HG03066 (cell line): ENCODE results near the gene ERC2.

Experiments used
- ATAC-seq: cut with Tn5 transposase; IDR thresholded peaks from one replicate; pipeline ENCODE4 v1.9.1; 2021; ENCODE audit warnings: low read depth; ENCODE audit not compliant: unreplicated experiment

Gene ERC2

GRCh38 chr3:56321383-56321782, 146.9 kb downstream of the ERC2 start:
- ATAC-seq: no peak

- no peak for ATAC-seq
Measured at GRCh38 chr3:56320883-56321282, 147.4 kb downstream of the ERC2 start.

DNA sequence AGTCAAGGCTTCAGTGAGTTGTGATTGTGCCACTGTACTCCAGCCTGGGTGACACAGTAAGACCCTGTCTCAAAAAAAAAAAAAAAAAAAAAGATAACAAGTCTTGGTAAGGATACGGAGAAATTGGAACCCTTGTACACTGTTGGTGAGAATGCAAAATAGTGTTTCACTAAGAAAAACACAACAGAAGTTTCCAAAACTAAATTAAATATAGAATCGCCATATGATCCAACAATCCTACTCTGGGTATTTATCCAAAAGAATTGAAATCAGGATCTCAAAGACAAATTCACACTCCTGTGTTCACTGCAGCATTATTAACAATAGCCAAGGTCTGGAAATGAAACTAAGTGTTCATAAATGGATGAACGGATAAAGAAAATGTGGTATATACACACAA, 149.4 kb downstream of the ERC2 start:
- ATAC-seq: no peak

DNA sequence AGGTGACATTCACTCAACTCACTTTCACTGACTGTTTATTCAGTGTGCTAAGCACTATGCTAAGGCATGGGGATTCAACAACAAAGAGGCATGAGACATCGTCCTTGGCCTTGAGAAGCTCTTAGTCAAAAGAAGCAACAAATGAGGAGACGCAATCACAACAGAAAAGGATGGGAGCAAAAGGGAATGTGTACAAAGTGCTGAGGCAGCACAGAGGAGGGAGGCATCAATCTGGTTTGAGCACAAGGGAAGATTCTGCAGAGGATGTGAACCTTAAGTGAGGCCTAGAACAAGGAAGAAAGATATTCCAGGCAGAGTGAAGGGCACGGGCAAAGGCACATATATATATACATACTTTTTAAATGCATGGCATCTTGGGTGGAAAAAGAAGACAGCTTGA, 151.3 kb downstream of the ERC2 start:
- no peak for ATAC-seq

GRCh38 chr3:56314842-56315241, 153.4 kb downstream of the ERC2 start:
- no peak for ATAC-seq

DNA sequence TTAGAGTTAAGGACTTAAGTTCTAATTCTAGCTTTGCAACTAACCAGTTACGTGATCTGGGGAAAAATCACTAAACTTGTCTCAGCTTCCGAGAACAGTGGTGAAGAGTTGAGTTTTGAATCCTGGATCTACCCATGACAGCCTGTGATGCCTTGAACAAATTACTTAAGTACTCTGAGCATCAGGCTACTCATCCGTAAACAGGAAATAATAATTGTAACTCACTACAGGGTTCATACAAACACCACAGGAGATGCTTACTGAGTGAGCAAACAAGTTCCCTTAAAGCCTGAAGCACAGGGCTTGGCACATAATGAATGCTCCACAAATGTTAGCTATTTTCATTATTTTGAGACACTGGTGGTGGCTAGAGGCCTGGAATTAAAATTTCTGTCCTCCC, 158.8 kb downstream of the ERC2 start:
- no peak for ATAC-seq

DNA sequence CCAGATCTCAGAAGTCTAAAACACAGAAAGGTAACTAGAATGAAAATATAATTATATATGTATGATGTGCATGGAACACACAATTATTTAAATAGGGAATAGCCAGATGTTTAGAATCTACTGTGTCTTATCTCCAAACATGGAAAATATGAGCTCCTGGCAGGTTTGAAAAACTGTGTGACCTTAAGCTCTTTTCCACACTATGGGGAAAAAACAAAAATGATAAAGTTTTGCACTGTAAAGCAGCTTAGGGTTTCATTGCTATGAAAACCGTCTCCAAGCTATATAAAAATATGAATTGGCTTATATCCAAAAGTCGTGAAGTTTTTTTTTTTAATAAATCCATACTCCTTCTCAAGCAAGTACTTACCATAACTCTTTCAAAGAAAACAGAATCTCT, 159.8 kb downstream of the ERC2 start:
- ATAC-seq: no peak

- no peak for ATAC-seq
Measured at GRCh38 chr3:56304069-56304468, 164.2 kb downstream of the ERC2 start.

- ATAC-seq: no peak
Measured at GRCh38 chr3:56303487-56303886, 164.8 kb downstream of the ERC2 start.

- no peak for ATAC-seq
Measured at GRCh38 chr3:56302417-56302816, 165.8 kb downstream of the ERC2 start.

GRCh38 chr3:56297281-56297840, 170.9 kb downstream of the ERC2 start:
- no peak for ATAC-seq

DNA sequence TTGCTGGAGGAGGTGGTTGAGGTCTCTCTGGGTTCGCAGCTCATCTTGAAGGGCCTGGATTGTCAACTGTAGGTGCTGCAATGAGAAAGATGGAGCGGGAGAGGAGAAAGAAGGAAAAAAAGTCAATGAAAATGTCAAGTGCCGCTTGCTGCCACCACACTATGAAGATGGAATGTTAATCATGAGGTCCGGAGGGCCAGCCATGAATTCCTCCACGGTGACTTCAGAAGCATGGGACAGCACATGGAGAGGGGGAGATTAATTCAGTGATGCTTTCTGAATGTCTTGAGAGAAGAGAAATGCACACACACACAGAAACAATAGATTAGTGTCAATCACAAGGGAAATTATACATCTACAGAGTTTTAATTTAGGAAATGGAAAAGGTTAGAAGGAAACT, 171.9 kb downstream of the ERC2 start:
- ATAC-seq: no peak

GRCh38 chr3:56295161-56295560, 173.1 kb downstream of the ERC2 start:
- ATAC-seq: no peak

DNA sequence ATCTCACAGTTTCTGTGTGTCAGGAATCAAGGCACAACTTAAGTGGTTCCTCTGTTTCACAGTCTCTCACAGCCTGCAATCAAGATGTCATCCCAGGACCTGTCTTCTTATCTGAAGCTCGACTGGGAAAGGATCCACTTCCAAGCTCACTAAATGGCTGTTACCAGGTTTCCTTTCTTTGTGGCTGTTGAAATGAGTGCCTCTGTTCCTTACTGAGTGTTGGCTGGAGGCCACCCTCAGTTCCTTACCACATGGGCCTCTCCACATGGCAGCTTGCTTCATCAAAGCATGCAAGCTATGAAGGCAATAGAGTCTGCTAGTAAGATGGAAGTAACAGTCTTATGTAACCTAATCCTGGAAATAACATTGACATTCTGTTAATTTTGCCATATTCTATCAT, 174.0 kb downstream of the ERC2 start:
- ATAC-seq: no peak

DNA sequence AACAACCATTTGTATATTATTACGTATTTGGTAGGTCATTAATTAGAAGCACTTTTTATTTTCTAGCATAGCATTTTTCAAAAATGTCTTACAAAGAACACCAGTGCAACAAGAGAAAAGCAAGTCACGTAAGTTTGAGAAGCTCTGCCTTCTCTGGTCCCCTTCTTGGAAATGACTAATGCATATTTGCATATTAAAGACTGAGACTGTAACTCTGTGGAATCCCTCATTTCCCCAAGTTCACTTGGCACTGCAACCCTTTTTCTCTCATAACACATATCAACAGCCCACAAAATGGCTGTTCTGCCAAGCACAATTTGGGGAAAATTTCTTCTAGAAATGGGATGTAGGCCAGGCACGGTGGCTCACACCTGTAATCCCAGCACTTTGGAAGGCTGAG, 176.3 kb downstream of the ERC2 start:
- ATAC-seq: peak; percentile 65

DNA sequence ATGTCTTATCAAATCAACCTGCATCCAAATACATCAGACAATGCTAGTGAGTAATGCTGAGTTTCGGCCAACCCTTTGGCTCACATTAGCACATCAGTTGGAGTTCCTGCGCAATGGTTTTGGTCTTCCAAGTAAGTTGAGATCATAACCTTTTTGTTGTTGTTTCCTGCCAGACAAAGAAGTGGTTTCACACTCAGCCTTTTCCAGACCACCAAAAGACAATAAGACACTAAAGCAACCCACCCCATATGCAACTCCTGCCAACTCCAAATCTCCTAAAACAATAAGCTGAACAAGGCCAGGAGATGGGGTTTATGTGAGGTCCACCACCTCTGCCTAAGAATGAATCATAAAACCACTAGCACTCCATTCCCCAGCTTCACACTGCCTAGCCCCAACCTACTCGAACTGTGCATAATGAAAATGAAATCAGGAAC, 177.0 kb downstream of the ERC2 start:
- ATAC-seq: peak; percentile 39

DNA sequence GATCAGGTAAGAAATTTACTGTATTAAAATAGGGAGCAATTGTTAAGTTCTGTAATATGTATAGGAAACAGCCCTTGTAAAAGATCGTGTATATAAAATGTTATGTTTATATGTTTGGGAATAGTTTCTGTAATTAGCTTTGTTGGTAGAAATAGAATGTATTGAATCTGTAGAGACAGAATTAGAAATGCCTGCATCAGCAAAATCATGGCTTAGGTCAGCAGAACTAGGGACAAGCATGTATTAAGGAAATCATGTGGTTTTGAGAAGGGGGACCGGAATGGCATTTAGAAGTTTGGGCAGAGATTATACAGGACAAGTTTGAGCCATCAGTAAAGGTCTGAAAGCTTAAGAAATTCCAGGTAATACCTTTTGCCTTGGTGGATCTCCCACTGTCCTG, 177.9 kb downstream of the ERC2 start:
- no peak for ATAC-seq

GRCh38 chr3:56288258-56288657, 180.0 kb downstream of the ERC2 start:
- no peak for ATAC-seq

DNA sequence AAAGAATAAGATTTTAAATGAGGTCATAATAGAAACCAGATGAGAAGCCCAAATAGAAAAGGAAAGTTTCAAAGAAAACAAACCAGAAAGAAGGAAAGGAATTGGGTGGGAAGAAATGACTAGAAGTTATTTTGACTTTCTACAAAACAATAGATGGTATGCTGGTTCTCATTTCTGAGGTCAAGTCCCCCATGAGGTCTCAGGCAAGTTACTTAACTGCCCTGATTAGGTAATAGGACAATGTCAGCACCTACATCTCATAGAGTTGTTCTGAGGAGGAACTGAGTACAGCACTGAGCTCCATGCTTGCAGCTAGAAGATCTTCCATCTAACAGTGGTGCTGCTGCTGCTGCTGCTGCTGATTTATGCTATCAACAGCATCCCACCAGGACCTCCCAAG, 185.9 kb downstream of the ERC2 start:
- ATAC-seq: no peak

- no peak for ATAC-seq
Measured at GRCh38 chr3:56277236-56277635, 191.0 kb downstream of the ERC2 start.

- no peak for ATAC-seq
Measured at GRCh38 chr3:56275120-56275519, 193.1 kb downstream of the ERC2 start.

DNA sequence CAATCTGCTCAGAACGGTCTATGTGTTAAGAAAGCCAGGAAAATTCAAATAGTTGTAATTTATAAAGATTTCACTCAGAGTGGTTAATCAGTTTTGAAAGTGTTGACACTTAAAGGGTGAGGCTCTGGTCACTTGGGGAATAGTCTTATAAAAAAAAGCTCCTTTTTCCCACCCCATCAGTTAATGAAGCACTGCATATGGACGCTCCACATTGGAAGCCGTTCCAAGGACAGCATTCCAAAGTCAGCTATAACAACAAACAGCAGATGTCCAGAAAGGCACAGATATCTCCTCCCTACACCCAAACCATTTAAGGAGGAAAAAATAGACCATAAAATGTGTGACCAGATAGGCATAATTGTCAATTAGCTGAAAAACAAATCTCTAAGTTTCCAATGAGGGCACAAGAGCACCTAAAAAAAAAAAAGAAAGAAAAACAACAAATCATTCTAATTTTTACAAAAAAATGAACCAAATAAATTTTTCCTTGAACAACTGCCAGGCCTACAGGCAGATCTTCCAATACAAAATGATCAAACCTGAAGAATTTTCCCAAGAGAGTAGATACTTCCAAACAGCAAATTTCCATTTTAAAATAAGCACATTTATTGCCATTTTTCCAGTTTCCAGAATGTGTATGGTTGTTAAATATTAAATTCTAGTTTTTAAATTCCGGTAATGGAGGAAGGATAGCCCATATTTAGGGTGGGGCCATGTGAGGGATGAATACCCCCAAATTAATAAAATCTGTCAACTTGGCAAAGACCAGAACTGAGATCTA, 198.3 kb downstream of the ERC2 start:
- no peak for ATAC-seq
